PC-9 (cell line): ENCODE measurements around the gene CHTF18. TPM values are rescaled to one million over a fixed set of nuclear protein-coding genes. Genes with fewer than 3 reads are reported as not detected.
A peak's percentile ranks its signal among the peaks of the same experiment; 100 is the strongest.

Experiments
- BruUV-seq: library from RNA; stranded (reverse); fragments of 400-500 nt; replicated peaks from 2 replicates; lab custom pipeline; 2021; lab: Mats Ljungman, UMichigan
- CTCF ChIA-PET: fragments of 300-600 bp; sonication (Branson Sonifier 250); formaldehyde crosslinking; loops from one replicate; lab custom pipeline; 2022; ENCODE audit warnings: antibody characterized with exemption; lab: Charles Lee
- POLR2A ChIA-PET: fragments of 300-600 bp; sonication (Branson Sonifier 250); formaldehyde crosslinking; loops from one replicate; lab custom pipeline; 2022; ENCODE audit warnings: antibody characterized with exemption; ENCODE audit not compliant: unreplicated experiment; lab: Charles Lee
- DNase-seq, 2 experiments: peaks; one replicate each; pipeline versions ENCODE4 v3.0.0 to v3.0.0-alpha.2; 2015 to 2022; ENCODE audit warnings: mixed read lengths in 1 of 2
- H2AFZ ChIP-seq: fragments of 200-600 bp; sonication (generic); 2 replicates; pipeline ENCODE4 v1.8.1; 2017; ENCODE audit warnings: antibody characterized with exemption
- H3F3A ChIP-seq: fragments of 200-600 bp; sonication (generic); 2 replicates; pipeline ENCODE4 v1.8.1; 2017; ENCODE audit warnings: antibody characterized with exemption, mild to moderate bottlenecking, low read depth; ENCODE audit not compliant: insufficient read depth
- H3K27ac ChIP-seq: fragments of 200-600 bp; sonication (generic); 2 replicates; pipeline ENCODE4 v1.6.1; 2016; ENCODE audit warnings: mixed run types
- H3K27me3 ChIP-seq: fragments of 200-600 bp; sonication (generic); 2 replicates; pipeline ENCODE4 v1.6.1; 2016; ENCODE audit warnings: low read depth, mixed run types; ENCODE audit not compliant: insufficient read depth
- H3K36me3 ChIP-seq: fragments of 200-600 bp; sonication (generic); 2 replicates; pipeline ENCODE4 v1.6.1; 2016; ENCODE audit warnings: low read depth, mixed run types
- H3K4me1 ChIP-seq: fragments of 200-600 bp; sonication (generic); replicated peaks from 2 replicates; pipeline ENCODE4 v1.6.1; 2016; ENCODE audit warnings: mixed run types; ENCODE audit not compliant: insufficient read depth
- H3K4me2 ChIP-seq: fragments of 200-600 bp; sonication (generic); 2 replicates; pipeline ENCODE4 v1.6.1; 2017; ENCODE audit warnings: mixed run types
- H3K4me3 ChIP-seq: fragments of 200-600 bp; sonication (generic); 2 replicates; pipeline ENCODE4 v1.6.1; 2016; ENCODE audit warnings: mixed run types
- H3K79me2 ChIP-seq: fragments of 200-600 bp; sonication (generic); 2 replicates; pipeline ENCODE4 v1.6.1; 2017; ENCODE audit warnings: low read depth, mixed run types
- H3K9me2 ChIP-seq: fragments of 200-600 bp; sonication (generic); 2 replicates; pipeline ENCODE4 v1.8.1; 2017; ENCODE audit warnings: mild to moderate bottlenecking; ENCODE audit not compliant: insufficient read depth
- H3K9me3 ChIP-seq: fragments of 200-600 bp; sonication (generic); 2 replicates; pipeline ENCODE4 v1.8.1; 2016; ENCODE audit warnings: low read depth; ENCODE audit not compliant: insufficient read depth
- H4K20me1 ChIP-seq: fragments of 200-600 bp; sonication (generic); 2 replicates; pipeline ENCODE4 v1.8.1; 2017; ENCODE audit not compliant: insufficient read depth
- CTCF ChIP-seq: fragments of 200-600 bp; sonication (generic); conservative IDR thresholded peaks from 2 replicates; pipeline ENCODE4 v1.6.1; 2017; ENCODE audit warnings: mixed run types, antibody characterized with exemption, mild to moderate bottlenecking, moderate library complexity
- EZH2 ChIP-seq: fragments of 200-600 bp; sonication (generic); IDR thresholded peaks from 2 replicates; pipeline ENCODE4 v1.8.0; 2017; ENCODE audit warnings: antibody characterized with exemption, low read depth
- intact Hi-C: fragments of 100-400 bp; cut with micrococcal nuclease; formaldehyde crosslinking; loops from one replicate; pipeline ENCODE4 v1.10.0; 2022; ENCODE audit not compliant: unreplicated experiment
- total RNA-seq: library from RNA; stranded (reverse); gene quantifications from 2 replicates; pipeline ENCODE4 v1.2.3, GENCODE V29; 2021

Gene CHTF18
- total RNA-seq, 1 experiment from 2014 or later = 67.7 TPM

- TF ChIP-seq EZH2 (no peak), CTCF (no peak)
- no peaks in the 10 kb centered on the region for H3K9me3 ChIP-seq
- ChIA-PET CTCF (no interaction called here), POLR2A (interaction anchor here (0.7 to 1.0 kb wide), 3 partner anchors 21 to 62 kb away, joined by 3 to 9 read pairs (median 8); partner anchors contain the start of gene MSLN)
- intact Hi-C loops = no loop called here
- peaks cover 16% of the 10 kb centered on the region; the same call in 1 of the 2 replicates for H3F3A ChIP-seq
- no peak for DNase-seq
- H3K79me2 ChIP-seq = peaks cover 9% of the 10 kb centered on the region
- peaks cover 13% of the 10 kb centered on the region; the same call in 1 of the 2 replicates for H4K20me1 ChIP-seq
- no peaks in the 10 kb centered on the region; the same call in 1 of the 2 replicates for H3K36me3 ChIP-seq
- no peak overlapping the region for H3K27ac ChIP-seq
- peaks cover 34% of the 10 kb centered on the region for H3K27me3 ChIP-seq
- H2AFZ ChIP-seq = no peak overlapping the region
- BruUV-seq = no TSS peak
- H3K9me2 ChIP-seq = no peaks in the 10 kb centered on the region
- peaks cover 7% of the 10 kb centered on the region; the same call in 1 of the 2 replicates for H3K4me1 ChIP-seq
- H3K4me3 ChIP-seq = no peak overlapping the region
- H3K4me2 ChIP-seq = no peak overlapping the region
These were observed 6.2 kb upstream of the CHTF18 start for GRCh38 chr16:782258-782657.

GRCh38 chr16:782766-783403, 5.5 kb upstream of the CHTF18 start:
- no peak for TF ChIP-seq EZH2
- TF ChIP-seq CTCF = no peak
- peaks cover 34% of the 10 kb centered on the region for H3K27me3 ChIP-seq
- no peak overlapping the region for H3K4me2 ChIP-seq
- H3F3A ChIP-seq = peaks cover 13% of the 10 kb centered on the region; the same call in 1 of the 2 replicates
- H3K79me2 ChIP-seq = peaks cover 16% of the 10 kb centered on the region
- H4K20me1 ChIP-seq = peaks cover 13% of the 10 kb centered on the region; the same call in 1 of the 2 replicates
- peak in 1 of 2 experiments; percentile 72 for DNase-seq
- no peaks in the 10 kb centered on the region for H3K9me3 ChIP-seq
- intact Hi-C loops = no loop called here
- H2AFZ ChIP-seq = no peak overlapping the region
- H3K4me3 ChIP-seq = no peak overlapping the region
- peaks cover 8% of the 10 kb centered on the region; the same call in 1 of the 2 replicates for H3K4me1 ChIP-seq
- ChIA-PET CTCF (interaction anchor here (0.6 to 0.8 kb wide), 2 partner anchors 13 to 41 kb away, joined by 3 to 4 read pairs; no protein-coding TSS in a partner anchor), POLR2A (interaction anchor here (0.5 to 1.0 kb wide), 7 partner anchors 22 to 63 kb away, joined by 3 to 9 read pairs (median 3); partner anchors contain the start of genes CCDC78 and MSLN)
- no peaks in the 10 kb centered on the region for H3K9me2 ChIP-seq
- no peak overlapping the region for H3K27ac ChIP-seq
- H3K36me3 ChIP-seq = no peaks in the 10 kb centered on the region; the same call in 1 of the 2 replicates
- BruUV-seq = no TSS peak

DNA sequence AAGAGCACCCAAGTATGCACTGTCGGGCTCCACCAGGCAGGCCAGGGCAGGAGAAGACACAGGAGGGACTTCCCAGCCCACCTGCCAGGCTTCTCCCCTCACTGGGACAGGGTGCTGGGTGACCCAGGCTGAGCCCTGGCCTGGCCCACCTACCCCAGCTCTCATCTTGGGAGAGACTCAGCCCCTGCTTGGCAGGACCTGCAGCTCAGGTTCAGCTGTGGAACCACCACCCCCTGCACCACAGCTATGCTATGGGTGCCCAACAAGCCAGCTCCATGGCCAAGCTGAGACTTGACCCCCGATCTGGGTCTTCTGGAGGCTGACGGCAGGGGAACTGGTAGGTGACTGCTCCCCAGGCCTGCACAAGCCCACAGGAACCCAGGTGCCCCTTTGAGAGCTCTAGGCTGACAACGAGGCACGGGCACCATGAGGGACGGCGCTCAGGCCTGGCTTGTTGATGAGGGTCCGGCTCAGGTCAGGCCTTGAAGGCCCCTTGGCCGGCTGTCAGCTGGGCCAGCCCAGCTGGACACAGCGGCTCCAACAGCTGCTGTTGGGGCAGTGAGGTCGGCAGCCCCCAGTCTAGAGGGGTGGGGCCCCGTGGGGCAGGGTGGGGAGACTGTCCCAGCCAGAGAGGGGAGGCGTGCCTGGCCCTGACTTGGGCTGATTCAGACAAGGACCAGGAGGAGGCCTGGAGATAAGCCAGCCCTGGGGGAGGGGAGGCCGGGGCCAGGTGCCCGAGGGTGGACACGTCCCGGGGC, 4.8 kb upstream of the CHTF18 start:
- intact Hi-C loops = loop anchor here (2.0 kb wide), 1 partner anchor 63 kb away; the partner anchor contains the start of gene ANTKMT
- H3K4me3 ChIP-seq = no peak overlapping the region

More for the DNA sequence above, 4.8 kb upstream of the CHTF18 start:
- DNase-seq = no peak
- Histone ChIP-seq H3K4me2 (no peak overlapping the region), H3K9me2 (no peaks in the 10 kb centered on the region), H3K4me1 (peaks cover 8% of the 10 kb centered on the region; the same call in 1 of the 2 replicates), H3F3A (peaks cover 10% of the 10 kb centered on the region; the same call in 1 of the 2 replicates), H3K36me3 (no peaks in the 10 kb centered on the region; the same call in 1 of the 2 replicates), H4K20me1 (peaks cover 13% of the 10 kb centered on the region; the same call in 1 of the 2 replicates), H3K27ac (no peak overlapping the region), H3K9me3 (no peaks in the 10 kb centered on the region), H2AFZ (no peak overlapping the region), H3K27me3 (peaks cover 34% of the 10 kb centered on the region), H3K79me2 (peaks cover 17% of the 10 kb centered on the region)
- TF ChIP-seq CTCF (no peak), EZH2 (no peak)
- ChIA-PET POLR2A (interaction anchor here (0.5 to 1.0 kb wide), 7 partner anchors 22 to 102 kb away, joined by 3 to 9 read pairs (median 4); partner anchors contain the start of genes CCDC78 and MSLN), CTCF (interaction anchor here (0.6 to 0.8 kb wide), 3 partner anchors 12 to 63 kb away, joined by 3 to 11 read pairs (median 4); no protein-coding TSS in a partner anchor)
- no TSS peak for BruUV-seq
